Forelimb muscle (tissue), 1 donor: ENCODE data around the gene FBXL19. TPM values are rescaled to one million over a fixed set of nuclear protein-coding genes. Genes with fewer than 3 reads are reported as not detected.
A peak's percentile ranks its signal among the peaks of the same experiment; 100 is the strongest.

ENCODE experiments used
- DNase-seq: peaks from one replicate; pipeline ENCODE4 v3.0.0-alpha.2; 2013; ENCODE audit warnings: low read depth
- polyA plus RNA-seq: library from polyadenylated mRNA; unstranded; fragments of 120-200 nt; gene quantifications from one replicate; pipeline ENCODE4 v1.2.1, GENCODE V29; 2013; ENCODE audit not compliant: insufficient read length

The FBXL19 gene
- polyA plus RNA-seq, 1 donor: 10.9 TPM

- no peak for DNase-seq
Observed at GRCh38 chr16:30895627-30896260, 27.6 kb upstream of the FBXL19 start.

DNA sequence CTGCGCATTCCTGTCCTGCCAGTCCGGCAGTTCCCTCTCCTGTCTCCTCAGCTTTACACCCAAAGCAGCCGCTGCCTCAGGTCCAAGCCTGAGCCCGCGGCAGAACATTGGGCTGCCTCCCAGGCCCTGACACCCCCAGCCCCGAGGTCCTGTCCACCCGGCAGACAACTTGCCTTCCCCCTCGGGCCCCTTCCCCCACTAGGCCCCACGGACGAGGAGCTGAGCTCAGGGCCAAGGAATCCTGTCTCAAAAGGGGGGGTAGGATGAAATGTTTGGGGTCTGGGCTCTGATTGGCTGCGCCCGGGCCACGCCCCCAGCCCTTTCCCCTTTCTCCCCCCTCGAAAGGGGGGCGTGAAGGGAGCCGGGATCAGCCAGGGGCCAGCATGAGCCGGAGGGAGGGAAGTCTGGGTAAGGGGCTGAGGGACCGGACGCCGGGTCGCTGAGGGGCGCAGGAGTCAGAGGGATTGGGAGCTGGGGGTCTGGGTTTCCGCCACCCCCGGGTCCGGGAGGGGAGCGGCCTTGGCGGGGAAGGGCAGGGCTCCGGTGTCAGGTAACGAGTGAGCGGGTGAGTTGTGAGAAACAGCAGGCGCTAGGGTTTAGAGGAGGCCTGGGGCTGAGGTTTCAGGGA is 27.0 kb upstream of the FBXL19 start, which contains the start of gene CTF1:
Gene CTF1 (plus strand): TSS at position 354 of the 628 bp plus-strand sequence. CDS start 30 bp downstream, at position 384.
- peak; percentile 65 for DNase-seq

DNA sequence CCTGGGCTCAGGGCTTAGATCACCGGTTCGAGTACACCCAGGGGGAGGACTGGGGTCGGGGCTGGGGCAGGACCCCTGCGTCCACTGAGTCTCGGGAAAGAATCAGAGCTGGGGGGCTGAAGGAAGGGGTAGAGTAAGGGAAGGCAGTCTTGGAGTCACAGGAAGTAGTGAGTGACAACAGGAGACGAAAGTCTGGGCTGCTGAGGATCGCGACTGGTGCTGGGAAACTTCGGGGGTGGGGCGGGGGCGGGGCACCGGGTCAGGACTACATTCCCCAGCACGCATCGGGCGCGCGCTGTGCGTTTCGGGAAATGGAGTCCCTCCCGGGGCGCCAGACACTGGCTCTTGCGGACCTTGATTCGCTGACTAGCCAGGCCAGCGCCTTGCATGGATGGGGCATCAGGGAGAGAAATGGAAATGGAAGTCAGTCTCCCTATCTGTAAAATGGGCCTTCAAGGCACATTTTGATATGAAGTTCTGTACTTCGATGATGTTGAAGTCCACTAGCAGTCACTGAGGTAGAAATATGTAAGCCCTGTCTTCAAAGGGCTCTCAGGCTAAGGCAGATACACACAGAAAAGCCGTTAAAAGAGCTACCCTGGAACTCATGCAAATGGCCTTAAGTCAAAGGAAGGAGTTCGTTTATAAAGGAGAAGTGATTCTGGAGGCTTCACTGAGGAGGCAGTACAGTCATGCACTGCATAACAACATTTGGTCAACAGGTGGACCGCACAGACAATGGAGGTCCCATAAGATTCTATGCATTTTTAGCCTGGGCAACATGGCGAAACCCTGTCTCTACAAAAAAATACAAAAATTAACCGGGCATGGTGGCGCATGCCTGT is 26.3 kb upstream of the FBXL19 start:
- peak; percentile 76 for DNase-seq

DNA sequence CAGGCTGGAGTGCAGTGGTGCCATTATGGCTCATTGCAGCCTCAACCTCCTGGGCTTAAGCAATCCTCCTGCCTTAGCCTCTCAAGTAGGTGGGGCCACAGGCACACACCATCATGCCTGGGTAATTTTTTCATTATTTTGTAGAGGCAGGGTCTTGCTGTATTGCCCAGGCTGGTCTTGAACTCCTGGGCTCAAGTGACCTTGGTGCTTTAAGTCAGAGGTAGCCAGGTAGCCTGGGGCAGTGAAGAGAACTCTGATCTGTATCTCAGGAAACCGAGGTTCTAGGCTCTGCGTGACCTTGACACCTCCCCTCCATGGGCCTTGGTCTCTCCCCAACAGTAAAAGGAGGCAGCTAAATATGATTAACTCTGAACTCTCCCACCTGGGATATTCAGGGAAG is 23.6 kb upstream of the FBXL19 start:
- no peak for DNase-seq

DNA sequence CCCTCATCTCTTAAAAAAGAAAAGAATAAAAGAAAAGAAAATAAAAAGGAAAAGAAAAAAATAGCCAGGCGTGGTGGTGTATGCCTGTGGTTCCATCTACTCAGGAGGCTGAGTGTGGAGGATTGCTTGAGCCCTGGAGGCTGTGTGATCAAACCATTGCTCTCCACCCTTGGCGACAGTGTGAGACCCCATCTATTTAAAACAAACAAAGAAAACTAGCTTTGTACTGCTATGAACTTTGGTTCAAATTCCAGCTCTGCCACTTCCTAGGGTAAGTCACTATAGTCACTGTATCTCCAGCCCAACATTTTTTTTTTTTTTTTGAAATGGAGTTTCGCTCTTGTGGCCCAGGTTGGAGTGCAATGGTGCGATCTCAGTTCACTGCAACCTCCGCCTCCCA is 22.8 kb upstream of the FBXL19 start:
- no peak for DNase-seq

- no peak for DNase-seq
Observed at GRCh38 chr16:30901201-30902028, 22.0 kb upstream of the FBXL19 start.

DNA sequence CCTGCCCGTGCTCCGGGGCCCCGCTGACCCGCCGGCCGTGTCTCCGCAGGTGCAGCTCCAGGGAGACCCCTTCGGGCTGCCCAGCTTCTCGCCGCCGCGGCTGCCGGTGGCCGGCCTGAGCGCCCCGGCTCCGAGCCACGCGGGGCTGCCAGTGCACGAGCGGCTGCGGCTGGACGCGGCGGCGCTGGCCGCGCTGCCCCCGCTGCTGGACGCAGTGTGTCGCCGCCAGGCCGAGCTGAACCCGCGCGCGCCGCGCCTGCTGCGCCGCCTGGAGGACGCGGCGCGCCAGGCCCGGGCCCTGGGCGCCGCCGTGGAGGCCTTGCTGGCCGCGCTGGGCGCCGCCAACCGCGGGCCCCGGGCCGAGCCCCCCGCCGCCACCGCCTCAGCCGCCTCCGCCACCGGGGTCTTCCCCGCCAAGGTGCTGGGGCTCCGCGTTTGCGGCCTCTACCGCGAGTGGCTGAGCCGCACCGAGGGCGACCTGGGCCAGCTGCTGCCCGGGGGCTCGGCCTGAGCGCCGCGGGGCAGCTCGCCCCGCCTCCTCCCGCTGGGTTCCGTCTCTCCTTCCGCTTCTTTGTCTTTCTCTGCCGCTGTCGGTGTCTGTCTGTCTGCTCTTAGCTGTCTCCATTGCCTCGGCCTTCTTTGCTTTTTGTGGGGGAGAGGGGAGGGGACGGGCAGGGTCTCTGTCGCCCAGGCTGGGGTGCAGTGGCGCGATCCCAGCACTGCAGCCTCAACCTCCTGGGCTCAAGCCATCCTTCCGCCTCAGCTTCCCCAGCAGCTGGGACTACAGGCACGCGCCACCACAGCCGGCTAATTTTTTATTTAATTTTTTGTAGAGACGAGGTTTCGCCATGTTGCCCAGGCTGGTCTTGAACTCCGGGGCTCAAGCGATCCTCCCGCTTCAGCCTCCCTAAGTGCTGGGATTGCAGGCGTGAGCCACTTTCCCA is 21.1 kb upstream of the FBXL19 start:
- DNase-seq: no peak

- DNase-seq: no peak
Observed at GRCh38 chr16:30903002-30903401, 20.4 kb upstream of the FBXL19 start.

DNA sequence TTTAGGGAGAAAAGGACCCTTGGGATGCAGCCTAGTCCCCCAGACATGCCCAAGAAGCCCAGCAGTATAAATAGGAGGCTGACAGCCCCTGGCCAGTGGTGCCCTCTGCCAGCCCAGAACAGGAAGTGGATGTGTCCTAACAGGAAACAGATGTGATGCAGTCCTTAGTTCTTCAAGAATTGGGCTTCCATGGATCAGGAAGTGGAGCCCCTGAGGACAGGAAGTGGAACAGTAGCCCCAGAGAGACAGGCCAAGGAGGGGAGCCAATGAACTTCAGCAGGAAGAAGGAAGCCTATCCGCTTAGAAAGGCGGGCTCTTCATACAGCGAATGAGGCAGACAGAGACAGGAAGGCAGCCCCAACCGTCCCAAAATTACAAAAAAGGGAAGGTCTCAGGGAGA is 19.8 kb upstream of the FBXL19 start:
- no peak for DNase-seq

DNA sequence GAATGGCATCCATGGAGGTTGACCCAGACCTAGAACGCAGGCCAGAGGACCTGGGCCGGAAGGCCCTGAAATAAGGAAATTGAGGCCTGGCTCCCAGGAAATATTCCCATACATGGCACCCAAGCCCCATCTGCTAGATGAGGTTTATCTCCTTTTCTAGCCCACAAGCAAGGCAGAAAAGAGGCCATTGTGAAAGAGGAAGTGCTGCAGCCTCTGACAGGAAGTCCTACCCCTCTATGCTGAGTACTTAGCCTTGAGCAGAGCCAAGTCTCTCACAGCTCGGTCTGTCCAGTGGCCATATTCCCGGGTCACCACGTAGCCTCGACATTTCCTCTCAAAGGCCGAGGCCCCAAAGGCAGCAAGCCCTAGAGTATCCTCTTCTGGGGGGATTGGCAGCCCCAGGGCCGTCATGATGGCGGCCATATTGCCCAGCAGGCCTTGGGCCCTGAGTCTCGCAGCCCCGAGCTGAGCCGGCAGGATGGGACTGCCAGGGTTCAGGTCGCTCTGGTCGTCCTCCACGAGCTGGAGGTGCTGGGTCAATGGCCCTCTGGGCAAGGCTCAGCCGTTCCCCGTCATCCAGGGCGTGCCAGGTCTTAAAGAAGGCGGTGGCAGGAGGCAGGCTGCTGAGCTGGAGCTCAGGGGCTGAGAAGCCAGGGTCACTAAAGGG is 19.1 kb upstream of the FBXL19 start:
- DNase-seq: no peak

DNA sequence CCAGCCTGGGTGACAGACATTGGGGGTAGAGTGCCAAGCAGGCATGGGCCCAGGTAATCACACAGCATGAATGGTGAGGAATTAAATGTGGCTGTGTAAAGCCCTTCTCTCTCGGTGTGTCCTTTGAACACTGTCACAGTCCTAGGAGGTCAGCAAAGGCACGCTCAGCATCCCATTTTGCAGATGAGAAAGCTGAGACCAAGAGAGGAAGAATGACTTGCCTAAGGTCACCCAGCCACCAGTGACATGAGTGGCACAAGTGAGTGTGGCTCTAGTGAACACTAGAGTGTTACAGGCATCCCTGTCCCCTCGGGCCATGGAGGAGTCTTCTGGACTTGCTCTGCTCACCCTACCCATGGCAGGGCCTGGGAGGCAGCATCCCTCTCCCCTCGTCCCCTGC is 16.3 kb upstream of the FBXL19 start:
- DNase-seq: no peak

DNA sequence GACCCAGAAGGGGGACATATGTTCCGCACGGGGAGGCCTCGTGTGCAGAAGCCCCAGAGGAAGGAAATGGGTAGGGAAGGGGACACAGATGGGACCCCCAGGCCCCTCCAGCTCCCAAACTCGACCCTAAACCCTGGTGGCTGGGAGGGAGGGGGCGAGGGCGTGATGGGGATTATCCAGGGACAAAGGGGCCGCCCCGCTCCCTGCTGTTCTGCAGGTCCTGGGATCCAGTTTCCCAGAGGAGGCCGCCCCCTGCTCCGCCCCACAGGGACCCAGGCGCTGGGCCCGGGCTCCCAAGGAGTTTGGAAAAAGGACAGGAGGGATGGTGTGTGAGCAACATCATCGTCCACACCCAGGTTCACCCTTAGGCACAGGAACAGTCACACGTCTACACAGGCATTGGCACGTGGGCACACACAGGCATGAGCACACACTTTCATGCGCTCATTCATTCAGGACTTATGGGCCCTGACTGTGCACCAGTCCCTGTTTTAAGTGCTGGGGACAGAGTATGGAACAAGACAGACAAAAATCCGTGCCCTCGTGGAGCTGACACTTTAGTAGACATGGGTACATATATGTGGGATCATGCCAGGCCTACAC is 12.8 kb upstream of the FBXL19 start:
- DNase-seq: no peak

DNA sequence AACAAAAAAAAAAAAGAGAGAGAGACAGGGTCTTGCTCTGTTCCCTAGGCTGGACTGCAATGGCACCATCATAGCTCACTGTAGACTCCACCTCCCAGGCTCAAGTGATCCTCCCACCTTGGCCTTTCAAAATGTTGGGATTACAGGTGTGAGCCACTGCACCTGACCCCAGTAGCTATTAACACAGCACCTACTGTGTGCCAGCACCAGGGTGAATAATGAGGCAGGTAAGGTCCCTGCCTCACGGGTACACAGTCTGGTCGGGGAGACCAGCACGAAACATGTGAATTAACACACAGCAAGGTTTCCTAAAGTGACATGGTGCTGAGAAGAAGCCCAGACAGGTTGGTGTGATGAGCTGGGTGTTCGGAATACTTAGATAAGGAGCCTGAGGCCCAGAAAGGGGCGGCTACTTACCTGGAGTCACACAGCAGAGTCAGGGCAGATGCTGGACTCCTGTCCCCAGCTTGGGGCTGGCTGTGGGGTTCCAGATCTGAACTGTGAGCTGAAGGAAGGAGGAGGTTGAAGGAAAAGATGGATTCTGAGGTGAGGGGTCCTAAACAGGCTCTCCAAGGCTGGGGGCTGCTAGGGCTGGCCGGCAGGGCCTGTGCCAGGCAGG is 10.5 kb upstream of the FBXL19 start:
- no peak for DNase-seq

- DNase-seq: no peak
Observed at GRCh38 chr16:30914830-30915229, 8.5 kb upstream of the FBXL19 start.

DNA sequence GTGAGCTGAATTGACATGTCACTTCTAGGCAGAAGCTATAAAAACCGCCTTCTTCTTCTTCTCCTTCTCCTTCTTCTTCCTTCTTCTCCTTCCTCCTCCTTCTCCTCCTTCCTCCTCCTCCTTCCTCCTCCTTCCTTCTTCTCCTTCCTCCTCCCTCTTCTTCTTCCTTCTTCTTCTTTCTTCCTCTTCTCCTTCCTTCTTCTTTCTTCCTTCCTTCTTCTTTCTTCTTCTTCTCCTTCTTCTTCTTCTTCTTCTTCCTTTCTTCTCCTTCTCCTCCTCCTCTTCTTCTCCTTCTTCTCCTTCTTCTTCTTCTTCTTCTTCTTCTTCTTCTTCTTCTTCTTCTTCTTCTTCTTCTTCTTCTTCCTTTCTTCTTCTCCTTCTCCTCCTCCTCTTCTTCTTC is 4.8 kb upstream of the FBXL19 start:
- no peak for DNase-seq

GRCh38 chr16:30920891-30921290 is 2.5 kb upstream of the FBXL19 start:
- no peak for DNase-seq

- no peak for DNase-seq
Observed at GRCh38 chr16:30921459-30921747, 2.0 kb upstream of the FBXL19 start.

GRCh38 chr16:30921748-30922419 is 1.5 kb upstream of the FBXL19 start:
- peak; percentile 83 for DNase-seq

GRCh38 chr16:30922420-30922959 is 882 bp upstream of the FBXL19 start:
- DNase-seq: peak; percentile 100
